Subcutaneous adipose tissue (tissue), 4 donors: Measurements from ENCODE around the gene DMRTA2. TPM values are rescaled to one million over a fixed set of nuclear protein-coding genes. Genes with fewer than 3 reads are reported as not detected.

Experiments
- CTCF ChIP-seq: fragments of 450-650 bp; IDR thresholded peaks from one replicate; pipeline ENCODE4 v1.5.1; 2016; ENCODE audit warnings: low read depth, mild to moderate bottlenecking, control low read depth, antibody characterized with exemption, moderate library complexity
- total RNA-seq, 4 donors: library from RNA; depleted of rRNA; stranded (reverse); fragments of >200 nt; gene quantifications; one replicate each; pipeline ENCODE4 v1.1.0, GENCODE V29; 2016

Gene DMRTA2
- total RNA-seq, 4 donors from 2014 or later = not detected

- TF ChIP-seq CTCF = no peak
Measured at GRCh38 chr1:50419192-50419906, 3.9 kb downstream of the DMRTA2 start.

GRCh38 chr1:50418600-50419109, 4.6 kb downstream of the DMRTA2 start:
- no peak for TF ChIP-seq CTCF

- TF ChIP-seq CTCF = no peak
Measured at GRCh38 chr1:50417946-50418599, 5.2 kb downstream of the DMRTA2 start.

- TF ChIP-seq CTCF = no peak
Measured at GRCh38 chr1:50417507-50417906, 5.7 kb downstream of the DMRTA2 start.

- no peak for TF ChIP-seq CTCF
Measured at GRCh38 chr1:50416553-50417453, 6.4 kb downstream of the DMRTA2 start.

GRCh38 chr1:50416150-50416527, 7.1 kb downstream of the DMRTA2 start:
- no peak for TF ChIP-seq CTCF
